RPMI7951 (cell line): Measurements from ENCODE around the gene RXRA. TPM values are rescaled to one million over a fixed set of nuclear protein-coding genes. Genes with fewer than 3 reads are reported as not detected.

ENCODE experiments used
- DNase-seq: peaks from one replicate; pipeline ENCODE4 v3.0.0-alpha.2; 2012; ENCODE audit warnings: low read depth
- total RNA-seq: library from RNA; depleted of rRNA; stranded (reverse); fragments of >200 nt; shearing (Covaris generic); gene quantifications from 2 replicates; pipeline ENCODE4 v1.2.3, GENCODE V29; 2014

RXRA gene
- total RNA-seq, 1 experiment from 2014 or later: 3.5 TPM

GRCh38 chr9:134431626-134432025, 105.4 kb downstream of the RXRA start:
- DNase-seq: no peak

- DNase-seq: no peak
Observed at GRCh38 chr9:134432471-134432870, 106.2 kb downstream of the RXRA start.

GRCh38 chr9:134433101-134433500, 106.8 kb downstream of the RXRA start:
- DNase-seq: peak; percentile 49

GRCh38 chr9:134433909-134434882, 107.9 kb downstream of the RXRA start:
- DNase-seq: no peak

GRCh38 chr9:134434894-134435506, 108.7 kb downstream of the RXRA start:
- DNase-seq: peak; percentile 93

GRCh38 chr9:134435550-134436378, 109.5 kb downstream of the RXRA start:
- DNase-seq: no peak

- DNase-seq: no peak
Observed at GRCh38 chr9:134436379-134436762, 110.1 kb downstream of the RXRA start.

- DNase-seq: no peak
Observed at GRCh38 chr9:134436911-134437310, 110.7 kb downstream of the RXRA start.

- no peak for DNase-seq
Observed at GRCh38 chr9:134437403-134438194, 111.3 kb downstream of the RXRA start.

DNA sequence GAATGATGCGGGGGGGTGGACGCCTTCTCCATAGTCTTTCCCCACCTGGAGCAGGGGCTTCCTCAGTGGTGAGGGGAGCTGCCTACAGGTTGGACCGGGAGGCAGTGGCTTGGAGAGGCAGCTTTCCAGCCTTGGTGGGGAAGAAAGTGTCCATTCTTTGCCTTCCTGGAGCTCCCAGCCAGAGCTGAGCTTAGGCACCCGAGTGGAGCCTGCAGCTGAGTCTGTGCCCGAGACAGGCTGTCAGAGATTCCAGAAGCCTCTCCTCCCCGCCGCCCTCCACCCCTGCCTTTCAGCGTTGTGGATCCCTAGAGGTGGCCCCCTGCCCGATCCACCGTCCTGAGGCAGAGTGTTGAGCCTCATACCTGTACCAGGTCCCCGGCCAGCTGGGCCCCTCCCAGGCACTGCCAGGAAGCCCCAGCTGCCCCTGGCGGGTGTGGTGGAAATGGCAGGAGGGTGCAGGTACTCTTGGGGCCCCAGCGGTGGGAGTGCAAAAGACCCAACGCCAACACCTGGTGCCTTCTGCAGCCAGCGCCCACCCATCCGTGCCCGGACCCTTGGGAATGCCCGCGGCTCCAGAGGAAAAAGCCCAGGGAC, 112.0 kb downstream of the RXRA start:
- no peak for DNase-seq

DNA sequence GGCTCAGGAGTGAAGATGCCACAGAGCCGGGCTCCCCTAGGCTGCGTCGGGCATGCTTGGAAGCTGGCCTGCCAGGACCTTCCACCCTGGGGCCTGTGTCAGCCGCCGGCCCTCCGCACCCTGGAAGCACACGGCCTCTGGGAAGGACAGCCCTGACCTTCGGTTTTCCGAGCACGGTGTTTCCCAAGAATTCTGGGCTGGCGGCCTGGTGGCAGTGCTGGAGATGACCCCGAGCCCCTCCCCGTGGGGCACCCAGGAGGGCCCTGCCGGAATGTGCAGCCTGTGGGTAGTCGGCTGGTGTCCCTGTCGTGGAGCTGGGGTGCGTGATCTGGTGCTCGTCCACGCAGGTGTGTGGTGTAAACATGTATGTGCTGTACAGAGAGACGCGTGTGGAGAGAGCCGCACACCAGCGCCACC, 113.1 kb downstream of the RXRA start:
- no peak for DNase-seq

GRCh38 chr9:134440636-134441226, 114.5 kb downstream of the RXRA start:
- no peak for DNase-seq

DNA sequence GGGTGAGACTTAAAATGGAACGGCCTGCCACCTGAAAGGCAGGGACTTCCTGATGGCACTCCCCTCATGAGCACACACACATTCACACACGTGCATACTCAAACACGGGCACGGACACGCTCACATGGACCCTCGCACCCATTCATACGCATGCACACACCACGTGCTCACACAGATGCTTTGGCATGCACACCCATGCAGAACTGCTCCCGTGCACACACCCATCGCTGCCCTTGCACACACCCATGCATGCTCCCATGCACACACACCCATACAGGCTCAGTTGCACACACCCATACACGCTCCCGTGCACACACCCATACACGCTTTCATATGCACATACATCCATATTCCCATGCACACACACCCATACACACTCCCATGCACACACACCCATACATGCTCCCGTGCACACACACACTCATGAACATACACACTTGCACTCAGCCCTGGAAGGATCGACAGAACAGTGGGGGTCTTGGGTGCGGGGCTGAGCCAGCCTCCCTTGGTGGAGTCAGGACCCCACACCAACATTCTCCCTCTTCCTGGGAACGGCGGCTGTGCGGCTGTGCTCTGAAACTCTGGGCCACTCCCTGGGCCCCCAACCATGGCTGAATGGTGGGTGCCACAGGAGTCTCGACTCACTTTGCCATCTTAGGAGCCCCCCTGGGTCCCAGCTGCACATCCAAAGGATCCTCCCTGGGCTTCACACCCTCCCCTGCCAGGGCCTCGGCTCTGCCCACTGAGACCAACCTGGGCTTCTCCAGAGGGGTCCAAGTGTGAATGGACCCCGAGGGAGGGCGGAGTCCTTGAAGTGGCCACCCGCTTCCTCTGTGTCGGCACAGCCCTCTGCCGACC, 115.2 kb downstream of the RXRA start:
- DNase-seq: no peak

- DNase-seq: peak; percentile 53
Observed at GRCh38 chr9:134442085-134442474, 115.8 kb downstream of the RXRA start.

- peak; percentile 58 for DNase-seq
Observed at GRCh38 chr9:134442486-134443173, 116.4 kb downstream of the RXRA start.

DNA sequence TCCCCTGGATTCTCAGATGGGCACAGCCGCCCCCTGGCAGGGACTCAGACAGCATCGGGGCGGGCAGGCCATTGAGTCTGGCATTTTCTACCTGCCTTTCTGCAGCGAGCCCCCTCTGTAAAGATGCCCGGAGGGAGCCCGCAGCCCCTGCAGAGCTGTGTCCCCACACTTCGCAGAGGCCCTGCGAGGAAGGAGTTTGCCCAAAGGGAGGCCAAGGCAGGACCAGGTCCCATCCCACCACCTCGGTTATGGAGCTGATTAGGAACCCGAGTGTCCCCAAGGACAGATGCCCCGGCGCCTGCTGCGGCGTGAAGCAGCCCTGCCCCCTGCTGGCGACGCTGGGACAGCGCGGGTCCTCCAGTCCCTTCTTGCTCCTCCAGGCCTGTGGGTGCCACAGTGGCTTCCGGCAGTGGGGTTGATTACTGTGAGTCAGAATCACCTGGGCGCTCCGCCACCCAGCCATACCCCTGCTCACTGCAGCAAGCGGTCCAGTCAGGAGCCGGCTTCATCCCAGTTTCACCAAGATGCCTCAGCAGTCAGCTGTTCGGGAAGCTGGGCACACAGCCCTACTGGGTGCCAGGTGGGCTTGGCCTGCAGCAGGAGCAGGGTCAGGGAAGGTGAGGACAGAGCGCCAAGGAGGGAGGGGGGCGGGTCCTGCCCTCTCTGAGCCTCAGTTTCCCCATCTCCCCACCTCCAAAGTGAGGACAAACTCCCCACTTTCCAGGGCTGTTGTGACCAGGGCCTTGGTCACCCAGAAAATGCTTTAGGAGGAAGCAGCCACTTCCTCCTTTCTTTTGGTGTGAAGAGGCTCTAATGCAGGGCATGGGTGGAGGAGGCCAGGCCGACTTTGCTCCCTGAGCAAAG, 117.2 kb downstream of the RXRA start:
- DNase-seq: peak; percentile 91

DNA sequence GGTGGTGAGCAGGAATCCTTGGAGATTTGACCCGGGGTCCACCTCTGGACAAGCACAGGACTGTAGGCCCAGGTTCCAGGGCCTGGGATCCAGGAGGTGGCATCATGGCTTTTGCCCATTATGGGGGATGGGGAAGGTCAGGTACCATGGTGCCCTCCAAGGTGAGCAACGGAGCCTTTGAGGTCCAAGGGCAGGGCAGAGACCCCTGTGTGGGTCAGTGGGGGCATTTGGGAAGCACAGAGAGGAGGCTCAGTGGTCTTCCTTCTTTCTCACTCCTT, 117.7 kb downstream of the RXRA start:
- no peak for DNase-seq

DNA sequence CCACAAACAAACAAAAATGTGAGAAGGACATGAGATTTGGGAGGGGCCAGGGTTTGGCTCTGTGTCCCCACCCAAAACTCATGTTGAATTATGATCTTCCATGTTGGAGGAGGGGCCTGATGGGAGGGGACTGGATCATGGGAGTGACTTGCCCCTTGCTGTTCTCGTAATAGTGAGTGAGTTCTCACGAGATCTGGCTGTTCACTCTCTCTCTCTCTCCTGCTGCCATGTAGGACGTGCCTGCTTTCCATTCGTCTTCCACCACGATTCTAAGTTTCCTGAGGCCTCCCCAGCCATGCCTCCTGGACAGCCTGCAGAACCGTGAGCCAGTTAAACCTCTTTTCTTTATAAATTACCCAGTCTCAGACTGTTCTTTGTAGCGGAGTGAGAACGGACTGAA, 118.7 kb downstream of the RXRA start:
- peak; percentile 35 for DNase-seq
